GM12872 (cell line): ENCODE measurements around the gene ACBD3.
A peak's percentile ranks its signal among the peaks of the same experiment; 100 is the strongest.

Source experiments
- CTCF ChIP-seq: IDR thresholded peaks from 3 replicates; pipeline ENCODE4 v1.5.1; 2011; ENCODE audit warnings: low read depth, mild to moderate bottlenecking, low read length, moderate library complexity; ENCODE audit not compliant: insufficient read depth

Gene ACBD3

DNA sequence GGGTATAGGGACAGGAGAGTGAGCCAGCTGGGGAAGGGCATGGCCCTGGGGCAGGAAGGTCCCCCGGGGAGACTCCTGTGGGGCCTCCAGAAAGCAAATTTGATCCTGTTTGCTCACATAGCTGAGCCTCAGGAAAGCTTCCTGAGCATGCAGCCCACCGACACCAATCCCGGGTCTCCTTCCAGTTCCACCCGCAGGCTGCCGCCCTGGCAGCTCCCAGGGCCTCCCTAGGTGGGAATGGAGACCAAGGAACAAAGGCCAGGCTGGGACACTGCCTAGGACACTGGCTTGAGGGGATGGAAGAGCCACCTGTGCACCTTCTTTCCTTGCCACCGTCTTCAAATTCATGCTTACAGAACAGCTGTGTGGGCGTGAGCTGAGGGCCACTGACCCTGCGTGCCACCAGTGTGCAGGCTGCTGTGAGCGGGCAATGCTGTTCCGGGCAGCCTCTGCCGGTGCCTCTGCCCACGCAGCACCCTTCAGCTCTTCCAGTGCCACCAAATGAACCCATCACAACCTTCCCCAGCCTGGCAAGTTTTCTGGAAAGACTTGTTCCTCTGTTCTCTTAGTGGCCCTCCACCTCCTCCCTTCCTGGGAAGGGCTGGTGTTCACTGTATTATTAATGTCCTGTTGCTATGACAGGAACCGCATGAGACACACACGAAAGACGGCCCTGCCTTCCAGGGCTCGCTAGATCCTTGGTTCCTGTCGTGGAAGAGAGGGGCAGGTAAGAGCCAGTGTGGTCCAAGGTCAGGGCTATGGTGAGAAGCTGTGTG lies 53.6 kb downstream of the ACBD3 start:
- no peak for TF ChIP-seq CTCF

DNA sequence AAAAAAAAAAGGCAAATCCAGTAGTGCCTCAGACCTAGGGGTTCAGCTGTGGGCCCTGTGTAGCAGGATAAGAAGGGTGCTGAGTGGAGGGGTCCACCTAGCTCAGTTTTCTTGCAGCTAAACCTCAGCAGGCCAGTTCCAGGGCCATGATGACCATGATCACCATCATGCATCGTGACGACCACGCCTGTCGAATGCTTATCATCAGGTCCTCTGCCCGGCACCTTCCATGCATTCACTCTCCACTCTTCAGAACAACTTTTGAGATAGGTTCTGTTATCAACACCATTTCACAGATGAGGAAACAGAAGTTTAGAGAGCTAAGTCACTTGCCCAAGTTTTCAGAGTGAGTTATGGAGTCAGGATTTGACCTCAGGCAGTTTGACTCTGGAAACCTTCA lies 54.9 kb downstream of the ACBD3 start:
- TF ChIP-seq CTCF: no peak

GRCh38 chr1:226129230-226129629 lies 57.3 kb downstream of the ACBD3 start:
- no peak for TF ChIP-seq CTCF

- TF ChIP-seq CTCF: no peak
These were observed 58.0 kb downstream of the ACBD3 start for GRCh38 chr1:226128487-226129075.

DNA sequence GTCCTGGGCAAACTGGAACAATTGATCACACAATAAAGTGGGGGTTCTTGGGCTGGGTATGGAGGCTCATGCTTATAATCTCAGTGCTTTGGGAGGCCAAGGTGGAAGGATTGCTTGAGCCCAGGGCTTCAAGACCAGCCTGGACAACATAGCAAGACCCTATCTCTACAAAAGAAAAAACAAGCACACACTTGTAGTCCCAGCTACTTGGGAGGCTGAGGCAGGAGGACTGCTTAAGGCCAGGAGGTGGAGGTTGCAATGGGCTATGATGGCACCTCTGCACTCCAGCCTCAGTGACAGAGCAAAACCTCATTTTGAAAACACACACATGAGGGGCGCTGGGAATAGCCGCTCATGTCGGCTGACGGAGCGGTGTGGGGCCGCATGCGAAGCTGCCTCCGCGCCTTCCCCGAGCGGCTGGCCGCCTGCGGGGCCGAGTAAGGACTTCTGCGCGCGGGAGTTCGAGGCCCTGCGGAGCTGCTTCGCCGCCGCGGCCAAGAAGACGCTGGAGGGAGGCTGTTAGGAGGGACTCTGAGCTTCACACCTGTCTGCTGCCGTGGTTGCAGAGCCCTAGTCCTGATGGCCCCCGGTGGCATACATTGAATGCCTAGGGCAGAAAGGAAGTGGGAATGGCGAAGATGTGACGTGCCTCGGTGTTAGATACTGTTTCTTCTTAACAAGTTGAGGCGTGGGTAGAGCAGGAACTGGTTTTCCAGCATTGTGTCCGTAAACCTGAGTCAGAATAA lies 59.5 kb downstream of the ACBD3 start:
- no peak for TF ChIP-seq CTCF

DNA sequence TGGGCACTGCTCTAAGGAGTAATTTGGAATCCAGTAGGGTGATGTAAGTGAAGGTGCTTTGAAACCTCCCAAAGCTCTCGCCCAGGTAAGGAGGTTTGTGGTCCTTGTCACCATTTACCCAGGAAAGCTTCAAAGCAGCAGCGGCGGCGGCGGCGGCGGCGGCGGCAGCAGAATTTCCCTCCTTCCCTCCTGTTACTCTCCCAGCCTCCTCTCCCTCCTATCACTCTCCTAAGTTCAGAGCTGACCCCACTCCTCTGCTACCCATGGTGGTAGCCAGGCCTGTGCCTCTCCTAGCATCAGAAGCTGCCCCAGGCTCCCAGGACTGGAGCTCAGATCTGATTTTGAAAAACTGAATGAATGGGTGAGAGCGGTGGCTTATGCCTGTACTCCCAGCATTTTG lies 60.7 kb downstream of the ACBD3 start:
- no peak for TF ChIP-seq CTCF

DNA sequence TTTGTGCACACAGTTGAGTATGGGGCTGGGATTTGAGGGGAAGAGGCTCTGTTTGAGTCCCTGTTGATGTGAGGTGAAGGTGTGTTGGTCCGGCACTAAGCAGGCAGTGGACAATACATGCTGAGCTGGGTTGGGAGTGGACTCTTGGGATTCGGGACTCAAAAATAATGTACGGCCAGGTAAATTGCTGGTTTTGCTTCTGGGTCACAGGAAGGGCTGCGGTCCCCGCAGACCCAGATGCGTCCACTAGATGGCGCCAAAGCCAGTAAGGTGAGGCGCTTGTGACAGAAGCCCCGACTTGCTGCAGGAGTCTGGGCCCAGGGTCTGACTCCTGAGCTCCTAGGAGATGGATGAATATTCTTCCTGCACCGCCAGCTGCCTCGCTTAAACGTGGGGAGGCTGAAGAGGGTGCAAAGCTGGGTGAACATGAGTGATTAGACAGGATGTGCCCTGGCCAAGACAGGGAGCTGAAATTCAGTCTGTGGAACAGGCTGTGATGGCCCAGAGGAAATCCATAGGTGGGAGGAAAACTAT lies 61.4 kb downstream of the ACBD3 start:
- peak; percentile 96 for TF ChIP-seq CTCF
